Motor neuron (in vitro differentiated cells): ENCODE measurements around the gene ENTR1. TPM values are rescaled to one million over a fixed set of nuclear protein-coding genes. Genes with fewer than 3 reads are reported as not detected.

Source experiments
- ATAC-seq, 8 experiments: fragments of 200-7000 bp; cut with Tn5 transposase; replicated peaks in 6 of 8; 2 replicates each; pipeline ENCODE4 v1.8.0; 2021; ENCODE audit warnings: mild to moderate bottlenecking in 8 of 8, moderate library complexity in 8 of 8
- H3K27ac ChIP-seq, 2 donors: fragments of 250-450 bp; sonication (Bioruptor Pico); 2 replicates each; pipeline ENCODE4 v1.9.0; 2021; ENCODE audit warnings: antibody characterized with exemption in 2 of 2, mild to moderate bottlenecking in 2 of 2, moderate library complexity in 1 of 2
- H3K4me1 ChIP-seq, 2 donors: fragments of 250-450 bp; sonication (Bioruptor Pico); replicated peaks in 1 of 2; 2 replicates each; pipeline ENCODE4 v1.6.1; 2021; ENCODE audit warnings: antibody characterized with exemption in 2 of 2, mild to moderate bottlenecking in 2 of 2, moderate library complexity in 1 of 2
- H3K4me3 ChIP-seq, 5 donors: fragments of 250-450 bp; sonication (Bioruptor Pico); 2 replicates each; pipeline ENCODE4 v1.9.0; 2021; ENCODE audit warnings: antibody characterized with exemption in 5 of 5, mild to moderate bottlenecking in 5 of 5, moderate library complexity in 4 of 5
- WGBS, 10 experiments: fragments of 450-650 bp; shearing (Covaris generic); methylation state at CpG; one replicate each; pipeline ENCODE4 v1.0.0; 2022; 5-methylcytosine and 5-hydroxymethylcytosine counted together
- in situ Hi-C, 9 experiments: fragments of 400-800 bp; cut with MboI; loops; one replicate each; pipeline ENCODE4 v1.15.0; 2021; ENCODE audit warnings: low sequenced_read_pairs in 9 of 9, low pct_unique_long_range_greater_than_20kb in 2 of 9; ENCODE audit not compliant: unreplicated experiment in 9 of 9
- total RNA-seq, 8 experiments: library from RNA; unstranded; fragments of 300-600 nt; gene quantifications; 2 replicates each; pipeline versions ENCODE4 v1.2.3 to v1.2.4, GENCODE V29; 2022

ENTR1 gene, protein sequence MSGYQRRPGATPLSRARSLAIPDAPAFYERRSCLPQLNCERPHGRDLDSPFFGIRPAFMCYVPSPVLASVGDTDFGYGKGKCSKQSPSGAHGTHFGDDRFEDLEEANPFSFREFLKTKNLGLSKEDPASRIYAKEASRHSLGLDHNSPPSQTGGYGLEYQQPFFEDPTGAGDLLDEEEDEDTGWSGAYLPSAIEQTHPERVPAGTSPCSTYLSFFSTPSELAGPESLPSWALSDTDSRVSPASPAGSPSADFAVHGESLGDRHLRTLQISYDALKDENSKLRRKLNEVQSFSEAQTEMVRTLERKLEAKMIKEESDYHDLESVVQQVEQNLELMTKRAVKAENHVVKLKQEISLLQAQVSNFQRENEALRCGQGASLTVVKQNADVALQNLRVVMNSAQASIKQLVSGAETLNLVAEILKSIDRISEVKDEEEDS
- total RNA-seq, result 10 to 100 TPM; 15.9 to 97.7 (median 29.6) TPM

DNA sequence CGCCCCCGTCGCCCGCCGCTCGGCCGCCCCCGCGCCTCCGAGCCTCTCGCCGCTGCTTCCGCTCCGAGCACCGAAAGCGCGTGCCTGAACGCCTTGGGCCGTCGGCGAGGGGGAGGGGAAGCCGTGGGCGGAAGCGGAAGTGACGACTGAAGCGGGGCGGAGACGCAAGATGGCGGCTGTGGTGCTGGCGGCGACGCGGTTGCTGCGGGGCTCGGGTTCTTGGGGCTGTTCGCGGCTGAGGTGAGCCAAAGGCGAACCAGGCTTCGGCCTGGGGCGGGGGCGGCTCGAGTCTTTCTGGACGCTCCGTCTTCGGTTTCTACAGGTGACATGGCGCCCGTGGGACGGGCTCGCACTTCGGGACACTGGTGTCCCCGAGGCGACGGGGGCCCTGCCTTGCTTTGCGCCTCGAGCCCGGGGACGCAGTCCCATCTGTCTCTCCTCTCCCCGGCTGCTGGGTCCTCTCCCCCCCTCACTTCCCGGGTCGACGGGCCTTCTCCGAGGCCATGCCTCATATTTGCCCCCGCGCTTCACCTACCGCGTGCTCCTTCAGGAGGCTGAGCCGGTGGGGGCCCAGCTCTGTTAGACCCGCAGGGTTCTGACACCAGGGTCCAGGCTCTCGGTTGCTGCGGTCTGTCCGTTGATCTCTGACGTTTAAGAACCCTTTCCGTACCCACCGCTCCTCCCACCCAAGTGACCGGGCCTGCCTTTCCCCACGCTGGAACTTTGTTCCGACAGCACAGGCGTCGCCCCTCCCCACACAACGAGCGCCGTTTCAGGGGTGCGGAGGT lies at the start of gene ENTR1, which contains the start of gene PMPCA:
Gene ENTR1 (minus strand): TSS at position 115 of the 788 bp plus-strand sequence. CDS start 217 bp downstream, outside the sequence.
Gene PMPCA (plus strand): TSS at position 159 of the 788 bp plus-strand sequence. CDS start 11 bp downstream, at position 170.
- peaks cover 12 to 14% of the 10 kb centered on the region in 2 donors for H3K4me1 ChIP-seq
- 0 to 6% (median 0%) methylated on average over 4 to 27 of the region's 83 CpGs; no CpG with 5 or more reads in 1 of the 10 experiments for WGBS, 10 experiments
- peak; percentile 78 to 88 (median 85) for ATAC-seq
- peak within 1 kb of the TSS; percentile 71 to 98 (median 81) for H3K4me3 ChIP-seq
- peak within 1 kb of the TSS; percentile 89 to 98 for H3K27ac ChIP-seq
- in situ Hi-C loops, result no loop called here

GRCh38 chr9:136459425-136459824 lies 49.0 kb upstream of the ENTR1 start:
- in situ Hi-C loops, result no loop called here
- no peak for ATAC-seq
- 91 to 100% (median 97%) methylated on average over 1 to 11 of the region's 28 CpGs; no CpG with 5 or more reads in 2 of the 10 experiments for WGBS, 10 experiments
- Histone ChIP-seq H3K4me3 (no peak overlapping the region), H3K27ac (no peak overlapping the region), H3K4me1 (no peaks in the 10 kb centered on the region)

- H3K4me1 ChIP-seq, result no peaks in the 10 kb centered on the region
- H3K27ac ChIP-seq, result no peak overlapping the region
- in situ Hi-C loops, result no loop called here
- WGBS, 10 experiments, result 73 to 100% (median 94%) methylated on average over 3 to 10 of the region's 24 CpGs; no CpG with 5 or more reads in 4 of the 10 experiments
- peak in 1 of 8 experiments; percentile 5 for ATAC-seq
- no peak overlapping the region for H3K4me3 ChIP-seq
These were observed 46.9 kb upstream of the ENTR1 start for GRCh38 chr9:136457326-136457725.

GRCh38 chr9:136456258-136456657 lies 45.8 kb upstream of the ENTR1 start:
- Histone ChIP-seq H3K27ac (no peak overlapping the region), H3K4me3 (no peak overlapping the region), H3K4me1 (no peaks in the 10 kb centered on the region)
- no peak for ATAC-seq
- 73 to 100% (median 92%) methylated on average over 2 to 9 of the region's 9 CpGs; no CpG with 5 or more reads in 4 of the 10 experiments for WGBS, 10 experiments
- in situ Hi-C loops, result no loop called here

- no peaks in the 10 kb centered on the region for H3K4me1 ChIP-seq
- no peak overlapping the region for H3K27ac ChIP-seq
- H3K4me3 ChIP-seq, result no peak overlapping the region
- peak in 5 of 8 experiments; percentile 11 to 34 (median 25) for ATAC-seq
- WGBS, 10 experiments, result 87 to 100% (median 96%) methylated on average over 1 to 27 of the region's 43 CpGs; no CpG with 5 or more reads in 2 of the 10 experiments
- in situ Hi-C loops, result no loop called here
These were observed 44.9 kb upstream of the ENTR1 start for GRCh38 chr9:136455043-136456002.

GRCh38 chr9:136454026-136454796 lies 43.8 kb upstream of the ENTR1 start:
- in situ Hi-C loops, result no loop called here
- ATAC-seq, result peak in 3 of 8 experiments; percentile 14 to 20 (median 17)
- no peak overlapping the region for H3K4me3 ChIP-seq
- no peak overlapping the region for H3K27ac ChIP-seq
- H3K4me1 ChIP-seq, result no peaks in the 10 kb centered on the region
- WGBS, 10 experiments, result 54 to 100% (median 100%) methylated on average over 1 to 16 of the region's 25 CpGs; no CpG with 5 or more reads in 2 of the 10 experiments

GRCh38 chr9:136453326-136453725 lies 42.9 kb upstream of the ENTR1 start:
- in situ Hi-C loops, result no loop called here
- 40 to 100% (median 95%) methylated on average over 1 to 9 of the region's 11 CpGs; no CpG with 5 or more reads in 1 of the 10 experiments for WGBS, 10 experiments
- H3K27ac ChIP-seq, result no peak overlapping the region
- no peak overlapping the region for H3K4me3 ChIP-seq
- ATAC-seq, result no peak
- H3K4me1 ChIP-seq, result no peaks in the 10 kb centered on the region

- 52 to 94% (median 86%) methylated on average over 2 to 20 of the region's 26 CpGs; no CpG with 5 or more reads in 3 of the 10 experiments for WGBS, 10 experiments
These were observed 40.9 kb upstream of the ENTR1 start for GRCh38 chr9:136451221-136451877.

GRCh38 chr9:136448655-136449054 lies 38.2 kb upstream of the ENTR1 start:
- WGBS, 10 experiments, result 20 to 100% (median 93%) methylated on average over 1 to 2 of the region's 3 CpGs; no CpG with 5 or more reads in 5 of the 10 experiments
- no peak for ATAC-seq
- H3K4me3 ChIP-seq, result no peak overlapping the region
- in situ Hi-C loops, result no loop called here
- no peak overlapping the region for H3K27ac ChIP-seq
- H3K4me1 ChIP-seq, result no peaks in the 10 kb centered on the region

More at GRCh38 chr9:136451221-136451877, 40.9 kb upstream of the ENTR1 start:
- in situ Hi-C loops, result no loop called here
- ATAC-seq, result peak in 3 of 8 experiments; percentile 6 to 41 (median 28)
- H3K4me3 ChIP-seq, result no peak overlapping the region
- no peak overlapping the region for H3K27ac ChIP-seq
- no peaks in the 10 kb centered on the region for H3K4me1 ChIP-seq

DNA sequence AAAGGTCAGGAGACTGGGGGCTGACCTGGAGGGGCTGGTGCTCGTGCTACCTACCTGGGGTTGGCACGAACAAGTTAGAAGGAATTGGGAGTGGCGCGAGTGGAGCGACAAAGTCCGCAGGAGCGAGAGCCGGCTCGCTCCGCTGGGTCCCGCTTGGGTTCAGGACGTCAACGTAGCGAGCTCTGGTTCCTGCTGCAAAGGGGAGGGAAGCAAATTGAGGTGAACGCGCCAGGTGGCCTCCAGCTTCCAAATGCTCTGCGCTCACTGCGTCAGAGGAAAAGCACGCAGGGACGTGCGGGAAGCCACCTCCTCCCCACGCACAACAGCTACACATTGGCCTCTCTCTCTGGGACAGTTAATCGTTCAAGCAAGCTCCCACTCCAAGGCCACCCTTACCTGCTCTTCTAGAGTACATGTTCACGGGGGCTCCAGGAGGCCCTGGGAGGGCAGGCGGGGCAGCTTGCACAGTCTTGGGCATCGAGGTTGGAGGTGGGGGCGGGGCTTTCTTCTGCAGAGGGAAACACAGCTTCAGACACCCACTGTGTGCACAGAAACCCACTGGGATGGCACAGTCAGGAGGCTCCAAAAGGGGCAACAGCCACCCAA lies 36.9 kb upstream of the ENTR1 start:
- no peak overlapping the region for H3K27ac ChIP-seq
- no peaks in the 10 kb centered on the region for H3K4me1 ChIP-seq
- in situ Hi-C loops, result no loop called here
- H3K4me3 ChIP-seq, result no peak overlapping the region
- no peak for ATAC-seq
- 80 to 100% (median 91%) methylated on average over 4 to 15 of the region's 27 CpGs; no CpG with 5 or more reads in 5 of the 10 experiments for WGBS, 10 experiments

- in situ Hi-C loops, result no loop called here
- no peak for ATAC-seq
- Histone ChIP-seq H3K27ac (no peak overlapping the region), H3K4me1 (no peaks in the 10 kb centered on the region), H3K4me3 (no peak overlapping the region)
- 80 to 100% (median 98%) methylated on average over 1 to 6 of the region's 7 CpGs; no CpG with 5 or more reads in 2 of the 10 experiments for WGBS, 10 experiments
These were observed 35.4 kb upstream of the ENTR1 start for GRCh38 chr9:136445799-136446198.
